Subcutaneous abdominal adipose tissue (tissue), 5 donors: ENCODE results near the gene EVX2.

ENCODE experiments used
- H3K27ac ChIP-seq: one replicate; pipeline ENCODE4 v1.7.0; 2013; ENCODE audit warnings: low read depth, mild to moderate bottlenecking, inconsistent platforms, low read length, moderate library complexity
- H3K27me3 ChIP-seq, 5 donors: one replicate each; pipeline ENCODE4 v1.7.0; 2013; ENCODE audit warnings: low read length in 5 of 5, inconsistent platforms in 1 of 5; ENCODE audit not compliant: control insufficient read depth in 5 of 5, insufficient read depth in 4 of 5
- H3K36me3 ChIP-seq, 5 donors: one replicate each; pipeline ENCODE4 v1.7.0; 2013; ENCODE audit warnings: low read length in 5 of 5; ENCODE audit not compliant: control insufficient read depth in 5 of 5, insufficient read depth in 5 of 5
- H3K4me1 ChIP-seq, 5 donors: one replicate each; pipeline ENCODE4 v1.7.0; 2013; ENCODE audit warnings: low read length in 5 of 5, mild to moderate bottlenecking in 3 of 5, moderate library complexity in 1 of 5; ENCODE audit not compliant: control insufficient read depth in 5 of 5, insufficient read depth in 5 of 5
- H3K4me3 ChIP-seq, 5 donors: one replicate each; pipeline ENCODE4 v1.7.0; 2013; ENCODE audit warnings: low read length in 5 of 5, low read depth in 1 of 5
- H3K9ac ChIP-seq, 5 donors: one replicate each; pipeline ENCODE4 v1.7.0; 2013; ENCODE audit warnings: low read length in 5 of 5, mild to moderate bottlenecking in 4 of 5, moderate library complexity in 3 of 5
- H3K9me3 ChIP-seq, 5 donors: one replicate each; pipeline ENCODE4 v1.7.0; 2013; ENCODE audit warnings: low read length in 5 of 5; ENCODE audit not compliant: control insufficient read depth in 5 of 5
- donor health status: healthy.
- donor health status: healthy.
- donor health status: healthy.
- donor health status: healthy.
- donor health status: healthy.

The EVX2 gene

DNA sequence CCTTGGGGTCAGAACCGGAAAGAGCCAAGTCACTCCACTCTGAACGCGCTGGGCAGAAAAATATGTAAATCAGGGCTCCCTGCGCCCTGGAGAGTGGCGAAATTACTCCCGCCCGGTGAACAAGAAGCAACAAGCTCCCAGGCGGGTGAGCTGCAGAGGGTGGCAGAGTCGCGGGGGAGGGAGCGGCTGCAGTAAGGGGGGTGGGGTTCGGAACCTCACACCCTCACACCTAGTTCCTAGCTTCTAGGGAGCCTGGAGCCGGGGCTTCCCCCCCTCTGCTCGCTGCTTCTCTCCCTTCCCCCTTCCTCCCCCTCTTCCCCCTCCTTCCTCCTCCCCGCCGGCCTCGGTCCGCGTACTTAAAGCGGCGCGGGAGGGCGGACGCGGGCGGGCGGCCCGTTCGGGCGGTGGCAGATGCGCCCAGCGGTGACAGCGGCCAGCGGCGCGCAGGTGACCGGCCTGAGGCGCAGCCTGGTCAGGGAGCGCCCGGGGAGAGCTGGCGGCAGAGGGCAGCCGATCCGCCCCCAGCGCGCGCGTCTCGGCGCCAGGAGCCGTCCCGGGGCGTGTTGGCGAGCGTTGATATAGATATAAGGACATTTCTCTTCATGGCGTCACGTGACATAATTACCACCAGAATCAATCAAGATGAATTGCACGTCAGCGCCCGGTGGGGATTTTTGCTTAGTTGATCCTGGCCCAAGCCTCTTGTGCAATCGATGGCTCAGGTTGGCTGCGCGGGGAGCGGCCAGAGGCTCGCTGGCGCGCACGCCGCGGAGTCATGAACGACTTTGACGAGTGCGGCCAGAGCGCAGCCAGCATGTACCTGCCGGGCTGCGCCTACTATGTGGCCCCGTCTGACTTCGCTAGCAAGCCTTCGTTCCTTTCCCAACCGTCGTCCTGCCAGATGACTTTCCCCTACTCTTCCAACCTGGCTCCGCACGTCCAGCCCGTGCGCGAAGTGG, 23.1 kb upstream of the EVX2 start, which contains the start of gene HOXD11:
Gene HOXD11 (plus strand): TSS at position 700 of the 959 bp plus-strand sequence. CDS start 76 bp downstream, at position 776.
- Histone ChIP-seq H3K27me3 (peaks cover 73 to 92% (median 87%) of the 10 kb centered on the region in 5 donors), H3K4me3 (peak within 1 kb of the TSS in 4 of 5 donors; percentile 17 to 57 (median 42)), H3K9me3 (no peaks in the 10 kb centered on the region), H3K36me3 (no peaks in the 10 kb centered on the region), H3K4me1 (peaks cover 0 to 44% (median 26%) of the 10 kb centered on the region in 5 donors), H3K9ac (no peak within 1 kb of the TSS), H3K27ac (no peak within 1 kb of the TSS)

DNA sequence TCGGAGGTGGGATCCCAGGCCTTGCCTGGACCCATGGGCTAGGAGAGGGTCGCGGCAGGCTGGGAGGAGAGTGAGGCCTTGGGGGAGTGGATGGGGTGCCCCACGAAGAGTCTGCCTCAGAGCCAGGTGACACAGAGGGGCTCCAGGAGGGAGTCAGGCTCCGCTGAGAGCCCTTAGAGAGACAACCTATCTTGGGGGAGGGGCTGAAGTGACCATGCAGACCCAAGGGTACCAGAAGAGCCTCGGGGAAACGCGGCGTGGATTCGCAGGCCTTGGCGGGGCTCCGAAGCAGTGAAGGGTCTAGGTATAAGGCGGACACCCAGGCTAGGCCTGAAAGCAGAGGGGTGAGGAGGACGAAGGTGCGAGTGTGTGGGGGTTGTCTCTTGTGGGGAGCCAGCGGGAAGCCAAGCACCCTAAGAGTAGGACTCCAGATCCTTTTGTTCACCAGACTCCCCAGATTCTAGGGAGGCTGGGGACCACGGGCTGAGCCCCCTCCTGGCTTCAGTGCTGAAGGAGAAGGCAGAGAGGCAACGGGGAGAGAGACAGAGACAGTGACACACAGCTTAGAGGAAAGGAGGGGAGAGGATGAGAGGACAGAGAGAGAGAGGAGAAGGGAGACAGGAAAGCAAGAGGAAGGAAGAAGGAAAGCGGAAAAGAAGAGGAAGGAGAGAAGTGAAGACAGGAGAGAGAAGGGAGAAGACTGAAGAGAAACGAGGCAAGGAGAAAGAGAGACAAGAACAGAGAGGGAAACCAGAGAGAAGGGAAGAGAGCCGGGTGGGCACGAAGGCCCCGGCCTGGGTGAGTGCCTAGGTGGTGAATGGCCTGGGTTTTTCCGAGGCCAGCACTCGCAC, 22.2 kb upstream of the EVX2 start:
- Histone ChIP-seq H3K4me1 (peaks cover 0 to 39% (median 26%) of the 10 kb centered on the region in 5 donors), H3K27ac (no peak overlapping the region), H3K27me3 (peaks cover 76 to 92% (median 87%) of the 10 kb centered on the region in 5 donors), H3K4me3 (peak overlapping the region in 1 of 5 donors; percentile 57), H3K36me3 (no peaks in the 10 kb centered on the region), H3K9ac (no peak overlapping the region), H3K9me3 (no peaks in the 10 kb centered on the region)

- Histone ChIP-seq H3K9ac (no peak overlapping the region), H3K4me3 (no peak overlapping the region), H3K27me3 (peaks cover 79 to 92% (median 87%) of the 10 kb centered on the region in 5 donors), H3K9me3 (no peaks in the 10 kb centered on the region), H3K4me1 (peaks cover 0 to 39% (median 29%) of the 10 kb centered on the region in 5 donors), H3K27ac (no peak overlapping the region), H3K36me3 (no peaks in the 10 kb centered on the region)
These were observed 21.4 kb upstream of the EVX2 start for GRCh38 chr2:176105078-176105729.

GRCh38 chr2:176104316-176105077, 20.7 kb upstream of the EVX2 start:
- peaks cover 0 to 45% (median 36%) of the 10 kb centered on the region in 5 donors for H3K4me1 ChIP-seq
- H3K4me3 ChIP-seq, result peak overlapping the region in 2 of 5 donors; percentile 11 to 26
- H3K27me3 ChIP-seq, result peaks cover 80 to 92% (median 87%) of the 10 kb centered on the region in 5 donors
- no peaks in the 10 kb centered on the region for H3K36me3 ChIP-seq
- no peak overlapping the region for H3K27ac ChIP-seq
- H3K9me3 ChIP-seq, result no peaks in the 10 kb centered on the region
- H3K9ac ChIP-seq, result no peak overlapping the region

- H3K27ac ChIP-seq, result no peak overlapping the region
- H3K4me1 ChIP-seq, result peaks cover 0 to 44% (median 38%) of the 10 kb centered on the region in 5 donors
- H3K36me3 ChIP-seq, result no peaks in the 10 kb centered on the region
- peaks cover 81 to 92% (median 87%) of the 10 kb centered on the region in 5 donors for H3K27me3 ChIP-seq
- peak overlapping the region in 2 of 5 donors; percentile 11 to 26 for H3K4me3 ChIP-seq
- H3K9me3 ChIP-seq, result no peaks in the 10 kb centered on the region
- H3K9ac ChIP-seq, result no peak overlapping the region
These were observed 20.1 kb upstream of the EVX2 start for GRCh38 chr2:176103742-176104315.

DNA sequence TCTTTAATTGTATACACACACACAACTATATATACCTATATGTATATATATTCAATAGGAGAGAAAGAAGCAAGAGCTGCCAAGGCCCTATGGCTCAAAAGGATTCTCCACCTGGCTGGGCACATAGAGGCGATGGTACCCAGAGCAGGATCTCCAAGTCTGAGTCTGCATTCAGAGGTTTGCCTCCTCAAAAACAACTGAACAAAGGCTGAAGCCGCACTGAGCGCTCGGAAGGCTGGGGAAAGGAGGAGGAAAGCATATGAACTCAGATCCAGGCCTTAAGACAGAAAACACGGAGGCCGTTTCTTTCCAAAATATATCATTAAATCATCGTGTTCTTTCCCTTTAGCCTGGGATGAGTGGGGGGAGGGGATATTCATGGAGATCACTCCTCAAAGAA, 19.4 kb upstream of the EVX2 start:
- Histone ChIP-seq H3K9ac (no peak overlapping the region), H3K9me3 (no peaks in the 10 kb centered on the region), H3K36me3 (no peaks in the 10 kb centered on the region), H3K27ac (no peak overlapping the region), H3K4me3 (no peak overlapping the region), H3K4me1 (peaks cover 0 to 46% (median 35%) of the 10 kb centered on the region in 5 donors), H3K27me3 (peaks cover 81 to 93% (median 89%) of the 10 kb centered on the region in 5 donors)

- Histone ChIP-seq H3K4me3 (no peak overlapping the region), H3K9me3 (no peaks in the 10 kb centered on the region), H3K4me1 (peaks cover 0 to 53% (median 38%) of the 10 kb centered on the region in 5 donors), H3K9ac (no peak overlapping the region), H3K27me3 (peaks cover 88 to 99% (median 95%) of the 10 kb centered on the region in 5 donors), H3K36me3 (no peaks in the 10 kb centered on the region), H3K27ac (no peak overlapping the region)
These were observed 18.6 kb upstream of the EVX2 start for GRCh38 chr2:176102309-176102866.

DNA sequence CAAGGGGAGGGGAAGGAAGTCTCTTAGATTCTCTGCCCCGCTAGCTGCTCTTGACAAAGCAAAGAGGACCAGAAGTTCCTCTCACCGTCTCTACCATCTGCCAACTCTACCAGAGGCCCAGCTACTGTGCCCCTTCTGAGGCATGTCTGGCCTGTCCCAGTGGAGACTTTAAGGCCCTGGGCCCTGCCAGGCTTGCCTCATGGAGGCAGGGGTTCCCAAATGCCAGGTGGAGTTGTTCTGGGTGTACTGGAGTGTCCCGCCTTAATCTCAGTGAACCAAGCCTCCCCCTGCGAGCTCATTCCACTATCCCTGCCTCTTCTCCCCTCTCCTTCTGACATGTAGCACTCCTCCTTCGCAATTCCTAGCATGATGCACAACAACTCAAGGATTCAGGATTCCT, 18.1 kb upstream of the EVX2 start:
- no peak overlapping the region for H3K27ac ChIP-seq
- H3K9me3 ChIP-seq, result no peaks in the 10 kb centered on the region
- no peaks in the 10 kb centered on the region for H3K36me3 ChIP-seq
- H3K9ac ChIP-seq, result no peak overlapping the region
- H3K27me3 ChIP-seq, result peaks cover 89 to 100% (median 95%) of the 10 kb centered on the region in 5 donors
- no peak overlapping the region for H3K4me3 ChIP-seq
- peaks cover 0 to 53% (median 39%) of the 10 kb centered on the region in 5 donors for H3K4me1 ChIP-seq
